ENCODE results near the gene DYRK3. TPM values are rescaled to one million over a fixed set of nuclear protein-coding genes. Genes with fewer than 3 reads are reported as not detected.

Gene DYRK3
- total and polyA plus RNA-seq, 9 of the 15 experiments (the other 6 are each of a cell fraction or from before 2014, with no cell fraction given): 4.5 to 33.7 (median 25.7) TPM

DNA sequence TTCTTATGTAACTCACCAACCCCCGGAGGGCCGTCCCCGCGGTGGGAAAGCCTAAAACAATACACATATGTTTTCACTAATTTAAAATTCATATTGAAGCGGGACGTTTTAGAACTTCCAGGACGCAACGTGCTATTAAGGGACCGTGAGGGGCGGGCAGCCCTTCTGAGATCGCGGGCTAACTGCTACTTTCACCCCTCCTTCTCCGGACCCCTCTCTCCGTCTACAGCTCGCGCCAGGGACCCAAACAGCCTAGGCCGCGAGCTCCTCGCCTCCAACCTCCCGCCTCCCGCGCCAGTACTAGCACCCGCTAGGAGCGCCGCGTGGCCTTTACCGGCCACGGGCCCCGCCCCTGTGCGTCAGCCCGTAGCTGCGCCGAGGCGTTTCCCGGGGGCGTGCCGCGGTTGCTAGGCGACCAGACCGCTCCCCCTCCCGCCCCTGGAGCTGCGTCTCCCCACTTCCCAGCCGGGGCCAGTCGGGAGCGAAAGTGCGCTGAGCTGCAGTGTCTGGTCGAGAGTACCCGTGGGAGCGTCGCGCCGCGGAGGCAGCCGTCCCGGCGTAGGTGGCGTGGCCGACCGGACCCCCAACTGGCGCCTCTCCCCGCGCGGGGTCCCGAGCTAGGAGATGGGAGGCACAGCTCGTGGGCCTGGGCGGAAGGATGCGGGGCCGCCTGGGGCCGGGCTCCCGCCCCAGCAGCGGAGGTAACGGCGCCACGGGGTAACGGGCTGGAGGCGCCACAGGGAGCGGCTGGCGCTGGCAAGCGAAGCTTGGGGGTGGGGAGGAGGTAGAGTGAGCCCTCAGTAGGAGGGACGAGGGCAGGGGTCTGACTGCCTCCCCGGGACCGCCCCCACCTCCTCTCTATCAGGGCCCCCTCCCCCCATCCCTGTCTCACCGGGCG, at the start of gene DYRK3 (continued):
- TF ChIP-seq, protein P1, sequence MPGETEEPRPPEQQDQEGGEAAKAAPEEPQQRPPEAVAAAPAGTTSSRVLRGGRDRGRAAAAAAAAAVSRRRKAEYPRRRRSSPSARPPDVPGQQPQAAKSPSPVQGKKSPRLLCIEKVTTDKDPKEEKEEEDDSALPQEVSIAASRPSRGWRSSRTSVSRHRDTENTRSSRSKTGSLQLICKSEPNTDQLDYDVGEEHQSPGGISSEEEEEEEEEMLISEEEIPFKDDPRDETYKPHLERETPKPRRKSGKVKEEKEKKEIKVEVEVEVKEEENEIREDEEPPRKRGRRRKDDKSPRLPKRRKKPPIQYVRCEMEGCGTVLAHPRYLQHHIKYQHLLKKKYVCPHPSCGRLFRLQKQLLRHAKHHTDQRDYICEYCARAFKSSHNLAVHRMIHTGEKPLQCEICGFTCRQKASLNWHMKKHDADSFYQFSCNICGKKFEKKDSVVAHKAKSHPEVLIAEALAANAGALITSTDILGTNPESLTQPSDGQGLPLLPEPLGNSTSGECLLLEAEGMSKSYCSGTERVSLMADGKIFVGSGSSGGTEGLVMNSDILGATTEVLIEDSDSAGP (CRISPR knock-in tag; IDR thresholded peaks at IDR 0.05): no peak; the same call in 1 of the 2 replicates
- TF ChIP-seq TAL1 (IDR thresholded peaks at IDR 0.05): no peak
- TF ChIP-seq CAMTA2 (CRISPR knock-in tag; conservative IDR thresholded peaks at IDR 0.05): no peak
- TF ChIP-seq CHD4 (IDR thresholded peaks at IDR 0.05; ENCODE audit: insufficient read depth, insufficient replicate concordance, low read depth, low read length, poor library complexity, severe bottlenecking): no peak
- TF ChIP-seq, protein P2, sequence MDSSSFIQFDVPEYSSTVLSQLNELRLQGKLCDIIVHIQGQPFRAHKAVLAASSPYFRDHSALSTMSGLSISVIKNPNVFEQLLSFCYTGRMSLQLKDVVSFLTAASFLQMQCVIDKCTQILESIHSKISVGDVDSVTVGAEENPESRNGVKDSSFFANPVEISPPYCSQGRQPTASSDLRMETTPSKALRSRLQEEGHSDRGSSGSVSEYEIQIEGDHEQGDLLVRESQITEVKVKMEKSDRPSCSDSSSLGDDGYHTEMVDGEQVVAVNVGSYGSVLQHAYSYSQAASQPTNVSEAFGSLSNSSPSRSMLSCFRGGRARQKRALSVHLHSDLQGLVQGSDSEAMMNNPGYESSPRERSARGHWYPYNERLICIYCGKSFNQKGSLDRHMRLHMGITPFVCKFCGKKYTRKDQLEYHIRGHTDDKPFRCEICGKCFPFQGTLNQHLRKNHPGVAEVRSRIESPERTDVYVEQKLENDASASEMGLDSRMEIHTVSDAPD (CRISPR knock-in tag; IDR thresholded peaks at IDR 0.05): no peak
- 0 out of 2 replicates have a peak, but pooled peaks have one; percentile 24 for TF ChIP-seq STAG1 (CRISPR knock-in tag; IDR thresholded peaks at IDR 0.05; ENCODE audit: borderline replicate concordance)
- no peak for TF ChIP-seq SMARCA5 (IDR thresholded peaks at IDR 0.05)
- no peak for TF ChIP-seq ZNF444 (CRISPR knock-in tag; IDR thresholded peaks at IDR 0.05)
- TF ChIP-seq ZNF551 (CRISPR knock-in tag; IDR thresholded peaks at IDR 0.05): no peak
- peak; percentile 89 for TF ChIP-seq U2AF1 (optimal IDR thresholded peaks at IDR 0.05; ENCODE audit: low read depth, low read length)
- no peak for TF ChIP-seq ZNF75A (CRISPR knock-in tag; IDR thresholded peaks at IDR 0.05)
- no peak for TF ChIP-seq KAT2B (IDR thresholded peaks at IDR 0.05; ENCODE audit: low read depth, low read length)
- TF ChIP-seq KLF10 (CRISPR knock-in tag; IDR thresholded peaks at IDR 0.05): no peak
- TF ChIP-seq ZNF584 (CRISPR knock-in tag; IDR thresholded peaks at IDR 0.05; ENCODE audit: low read depth): no peak
- no peak for TF ChIP-seq SMARCB1 (IDR thresholded peaks at IDR 0.05; ENCODE audit: insufficient read length, low read depth)
- no peak for TF ChIP-seq NCOA2 (IDR thresholded peaks at IDR 0.05; ENCODE audit: partially characterized antibody in 2 of 2)
- no peak for TF ChIP-seq TEAD2 (tag; IDR thresholded peaks at IDR 0.05)
- TF ChIP-seq PTBP1 (IDR thresholded peaks at IDR 0.05; ENCODE audit: low read depth, low read length): no peak
- no peak; the same call in none of the 2 replicates for TF ChIP-seq ZNF175 (CRISPR knock-in tag; IDR thresholded peaks at IDR 0.05; ENCODE audit: low read depth)
- no peak for TF ChIP-seq MEF2A (IDR thresholded peaks at IDR 0.05; ENCODE audit: control insufficient read depth, low read depth, low read length)
- peak; percentile 64; the same call in 1 of the 2 replicates for TF ChIP-seq ARID2 (IDR thresholded peaks at IDR 0.05)
- TF ChIP-seq, protein P3, sequence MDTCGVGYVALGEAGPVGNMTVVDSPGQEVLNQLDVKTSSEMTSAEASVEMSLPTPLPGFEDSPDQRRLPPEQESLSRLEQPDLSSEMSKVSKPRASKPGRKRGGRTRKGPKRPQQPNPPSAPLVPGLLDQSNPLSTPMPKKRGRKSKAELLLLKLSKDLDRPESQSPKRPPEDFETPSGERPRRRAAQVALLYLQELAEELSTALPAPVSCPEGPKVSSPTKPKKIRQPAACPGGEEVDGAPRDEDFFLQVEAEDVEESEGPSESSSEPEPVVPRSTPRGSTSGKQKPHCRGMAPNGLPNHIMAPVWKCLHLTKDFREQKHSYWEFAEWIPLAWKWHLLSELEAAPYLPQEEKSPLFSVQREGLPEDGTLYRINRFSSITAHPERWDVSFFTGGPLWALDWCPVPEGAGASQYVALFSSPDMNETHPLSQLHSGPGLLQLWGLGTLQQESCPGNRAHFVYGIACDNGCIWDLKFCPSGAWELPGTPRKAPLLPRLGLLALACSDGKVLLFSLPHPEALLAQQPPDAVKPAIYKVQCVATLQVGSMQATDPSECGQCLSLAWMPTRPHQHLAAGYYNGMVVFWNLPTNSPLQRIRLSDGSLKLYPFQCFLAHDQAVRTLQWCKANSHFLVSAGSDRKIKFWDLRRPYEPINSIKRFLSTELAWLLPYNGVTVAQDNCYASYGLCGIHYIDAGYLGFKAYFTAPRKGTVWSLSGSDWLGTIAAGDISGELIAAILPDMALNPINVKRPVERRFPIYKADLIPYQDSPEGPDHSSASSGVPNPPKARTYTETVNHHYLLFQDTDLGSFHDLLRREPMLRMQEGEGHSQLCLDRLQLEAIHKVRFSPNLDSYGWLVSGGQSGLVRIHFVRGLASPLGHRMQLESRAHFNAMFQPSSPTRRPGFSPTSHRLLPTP (IDR thresholded peaks at IDR 0.05; ENCODE audit: borderline replicate concordance, extremely low read depth, insufficient read length): no peak
- peak; percentile 49; the same call in 1 of the 2 replicates for TF ChIP-seq TARDBP (IDR thresholded peaks at IDR 0.05)
